C4-2B (cell line): ENCODE data around the gene CACNA2D1.

Experiments
- CTCF ChIP-seq: fragments of 450-650 bp; conservative IDR thresholded peaks from 2 replicates; pipeline ENCODE4 v1.5.1; 2017; ENCODE audit warnings: mild to moderate bottlenecking
- ZFX ChIP-seq: fragments of 450-650 bp; IDR thresholded peaks from 2 replicates; pipeline ENCODE4 v1.6.1; 2017

- TF ChIP-seq CTCF (no peak), ZFX (no peak)
These were observed 517.4 kb downstream of the CACNA2D1 start for GRCh38 chr7:81926154-81926553.
